ENCODE results near the gene PIEZO2.

The PIEZO2 gene

GRCh38 chr18:10770264-10770663, 379.1 kb downstream of the PIEZO2 start:
- no peak for DNase-seq

DNA sequence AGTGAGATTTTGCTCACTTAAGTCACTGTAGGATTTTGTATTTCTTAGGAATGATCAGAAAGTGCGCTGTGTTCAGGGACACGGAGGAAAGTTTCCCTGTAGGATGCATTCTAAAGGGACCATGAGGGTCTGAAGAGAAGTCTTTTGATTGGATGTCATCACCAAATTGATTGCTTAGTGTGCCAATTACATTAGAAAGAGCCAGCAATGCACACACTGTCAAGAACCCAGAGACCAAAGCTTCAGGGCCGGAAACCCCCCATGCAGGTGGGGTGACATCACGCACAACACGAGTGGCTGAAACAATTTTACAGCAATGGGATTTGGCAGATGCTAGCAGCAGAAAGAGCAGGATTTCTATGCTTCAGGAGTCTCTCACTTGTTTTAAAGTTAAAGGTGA, 381.1 kb downstream of the PIEZO2 start:
- no peak for DNase-seq

- DNase-seq: no peak
These were observed 381.7 kb downstream of the PIEZO2 start for GRCh38 chr18:10767658-10768057.

DNA sequence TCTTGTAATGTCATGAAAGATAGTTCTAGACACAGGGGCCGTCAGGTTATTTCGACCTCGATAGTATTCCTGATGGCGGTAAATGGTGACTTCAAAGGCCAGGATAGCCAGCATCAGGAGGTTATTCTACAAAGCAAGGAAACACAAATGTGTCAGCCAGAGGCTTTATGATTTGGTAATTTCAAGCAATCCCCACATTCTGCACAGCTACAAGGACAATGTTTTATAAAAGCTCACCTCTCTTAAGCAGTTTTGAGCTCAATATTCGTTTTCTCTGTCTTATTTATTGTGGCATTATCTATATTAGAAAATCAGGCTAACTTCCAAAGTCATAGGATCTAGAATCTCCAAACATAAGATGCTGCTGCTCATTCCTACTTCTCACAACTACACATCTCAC, 388.4 kb downstream of the PIEZO2 start:
- DNase-seq: no peak

DNA sequence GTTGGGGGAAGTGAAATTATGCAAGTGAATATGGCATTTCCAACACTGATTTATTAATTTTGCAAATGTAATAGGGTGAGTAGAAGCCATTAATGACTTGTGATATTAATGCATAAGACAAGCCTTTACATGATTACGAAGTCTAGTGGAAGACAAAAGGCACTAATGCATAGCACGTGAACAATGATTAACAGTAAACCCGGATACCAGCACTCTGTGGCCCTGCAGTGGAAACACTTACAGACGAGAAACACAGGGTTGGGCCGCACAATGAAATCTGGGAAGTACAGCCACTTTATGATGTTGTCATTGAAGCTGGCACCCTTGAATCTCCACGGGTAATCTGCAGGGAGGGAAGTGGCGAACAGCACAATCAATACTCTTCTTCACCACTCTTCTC, 390.1 kb downstream of the PIEZO2 start:
- no peak for DNase-seq

- DNase-seq: no peak
These were observed 391.4 kb downstream of the PIEZO2 start for GRCh38 chr18:10757946-10758345.

DNA sequence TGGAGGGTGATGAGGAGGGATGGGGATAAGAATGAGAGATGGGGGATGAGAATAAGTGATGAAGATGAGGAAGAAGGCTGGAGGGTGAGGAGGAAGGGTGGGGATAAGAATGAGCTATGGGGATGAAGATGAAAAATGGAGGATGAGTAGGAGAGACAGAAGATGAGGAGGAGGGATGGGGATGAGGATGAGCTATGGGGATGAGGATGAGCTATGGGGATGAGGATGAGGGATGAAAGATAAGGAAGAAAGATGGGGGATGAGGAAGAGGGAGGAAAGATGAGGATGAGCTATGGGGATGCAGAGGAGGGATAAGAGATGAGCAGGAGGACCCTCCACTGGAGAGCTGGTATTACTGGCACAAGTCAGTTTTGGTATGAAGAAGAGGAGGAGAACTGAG, 392.0 kb downstream of the PIEZO2 start:
- no peak for DNase-seq

GRCh38 chr18:10755855-10756254, 393.5 kb downstream of the PIEZO2 start:
- no peak for DNase-seq

- DNase-seq: no peak
These were observed 395.2 kb downstream of the PIEZO2 start for GRCh38 chr18:10754128-10754527.

GRCh38 chr18:10752382-10752781, 397.0 kb downstream of the PIEZO2 start:
- no peak for DNase-seq

DNA sequence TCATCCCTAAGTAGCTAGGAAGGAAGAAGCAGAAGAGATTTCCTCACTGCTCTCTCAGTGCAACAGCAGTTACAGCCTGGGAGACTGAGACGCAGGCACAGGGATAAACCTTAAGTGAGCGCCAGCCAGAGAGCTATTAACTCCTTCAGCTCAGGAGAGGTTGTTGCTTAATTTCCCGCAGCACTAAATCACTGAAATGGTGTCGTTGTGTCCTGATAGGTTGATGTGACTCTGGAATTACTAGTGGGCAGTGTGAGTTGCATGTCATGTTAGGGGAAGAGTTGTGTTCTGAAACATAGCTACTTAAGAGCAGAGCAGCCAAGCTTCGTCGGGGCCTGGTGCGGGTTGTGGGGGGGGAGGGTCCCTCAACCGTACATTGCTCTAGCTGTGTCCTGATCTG, 397.7 kb downstream of the PIEZO2 start:
- no peak for DNase-seq

- no peak for DNase-seq
These were observed 399.0 kb downstream of the PIEZO2 start for GRCh38 chr18:10750191-10751035.

- DNase-seq: no peak
These were observed 400.7 kb downstream of the PIEZO2 start for GRCh38 chr18:10748641-10749040.

GRCh38 chr18:10745971-10746370, 403.4 kb downstream of the PIEZO2 start:
- DNase-seq: no peak

GRCh38 chr18:10745219-10745618, 404.1 kb downstream of the PIEZO2 start:
- DNase-seq: no peak

- DNase-seq: no peak
These were observed 405.6 kb downstream of the PIEZO2 start for GRCh38 chr18:10743766-10744165.

- no peak for DNase-seq
These were observed 410.2 kb downstream of the PIEZO2 start for GRCh38 chr18:10739152-10739551.

- no peak for DNase-seq
These were observed 412.4 kb downstream of the PIEZO2 start for GRCh38 chr18:10736984-10737383.

GRCh38 chr18:10732990-10733389, 416.4 kb downstream of the PIEZO2 start:
- no peak for DNase-seq

- DNase-seq: no peak
These were observed 421.9 kb downstream of the PIEZO2 start for GRCh38 chr18:10727477-10727876.

GRCh38 chr18:10726198-10727068, 422.9 kb downstream of the PIEZO2 start:
- no peak for DNase-seq

DNA sequence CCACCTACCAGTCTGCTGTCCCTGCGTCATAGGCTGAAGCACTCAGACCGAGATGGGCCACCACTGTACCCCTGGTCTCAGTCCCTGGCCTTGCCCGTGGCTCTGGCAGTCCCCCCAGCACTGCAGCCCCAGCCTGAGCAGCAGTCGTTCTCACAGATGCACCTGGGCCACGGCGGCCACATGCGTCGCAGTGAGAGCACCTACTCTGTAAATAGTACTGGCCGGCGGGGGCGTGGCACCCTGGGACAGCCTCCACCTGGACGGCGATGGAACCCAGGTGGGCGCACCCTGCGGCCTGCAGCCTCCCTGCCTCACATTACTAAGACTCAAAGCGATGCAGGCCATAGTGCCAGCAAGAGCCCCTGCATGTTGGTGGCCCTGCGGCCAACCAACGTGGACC, 424.7 kb downstream of the PIEZO2 start:
- no peak for DNase-seq

DNA sequence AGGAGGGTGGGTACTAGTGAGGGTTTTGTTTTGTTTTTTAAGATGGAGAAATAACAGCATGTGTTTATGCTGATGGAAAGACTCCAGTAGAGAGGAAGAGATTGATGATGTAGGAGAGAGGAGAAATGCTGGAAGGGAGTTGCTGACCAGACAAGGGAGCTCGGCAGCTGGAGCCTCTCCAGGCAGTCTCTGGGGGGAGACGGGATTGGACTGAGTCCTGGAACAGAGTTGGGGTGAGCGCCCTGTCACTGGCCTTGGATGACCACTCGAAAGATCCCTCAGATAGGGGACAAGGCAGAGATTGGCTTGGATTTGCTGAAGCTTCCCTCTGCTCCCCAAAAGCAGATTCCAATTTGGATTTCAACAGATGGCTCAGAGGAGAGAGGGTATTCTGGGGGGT, 425.9 kb downstream of the PIEZO2 start:
- DNase-seq: no peak

DNA sequence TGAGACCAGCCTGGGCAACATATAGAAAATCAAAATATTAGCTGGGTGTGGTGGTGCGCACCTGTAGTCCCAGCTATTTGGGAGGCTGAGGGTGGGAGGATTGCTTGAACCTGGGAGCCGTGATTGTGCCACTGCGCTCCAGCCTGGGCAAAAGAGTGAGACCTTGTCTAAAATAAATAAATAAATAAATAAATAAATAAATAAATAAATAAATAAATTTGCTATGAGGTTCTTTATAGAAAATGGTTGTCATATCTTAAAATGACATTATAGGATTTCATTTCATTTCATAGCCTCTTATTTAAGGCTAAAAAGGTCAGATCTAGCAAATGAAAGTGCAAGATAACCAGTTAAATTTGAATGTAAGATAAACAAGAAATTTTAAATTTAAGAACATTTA, 430.6 kb downstream of the PIEZO2 start:
- no peak for DNase-seq

Measured in stimulated activated naive CD4-positive, alpha-beta T cell treated with Interleukin-2 at 50 U/mL for 16 hours (primary cell).